K562 (cell line): Measurements from ENCODE around the gene GTPBP2. TPM values are rescaled to one million over a fixed set of nuclear protein-coding genes. Genes with fewer than 3 reads are reported as not detected.

Experiments used
- BRD9 ChIP-seq: fragments of 450-650 bp; IDR thresholded peaks from 2 replicates; pipeline ENCODE4 v1.6.1; 2018; ENCODE audit warnings: low read depth; ENCODE audit not compliant: partially characterized antibody
- CBX1 ChIP-seq: sonication (generic); IDR thresholded peaks from 2 replicates; pipeline ENCODE4 v1.6.1; 2016; ENCODE audit warnings: antibody characterized with exemption, low read depth, mild to moderate bottlenecking
- CBX2 ChIP-seq: fragments of 200-600 bp; sonication (generic); IDR thresholded peaks from one replicate; pipeline ENCODE4 v1.6.1; 2012; ENCODE audit warnings: mild to moderate bottlenecking, low read length, inconsistent platforms; ENCODE audit not compliant: insufficient read depth, poor library complexity, severe bottlenecking
- E2F5 ChIP-seq: sonication (generic); formaldehyde crosslinking; IDR thresholded peaks from 2 replicates; pipeline ENCODE4 v1.8.0; 2022; ENCODE audit warnings: mild to moderate bottlenecking, missing genetic modification reagents
- FOXJ2 ChIP-seq: fragments of 200-800 bp; sonication (Bioruptor generic); IDR thresholded peaks from 2 replicates; pipeline ENCODE4 v1.6.1; 2016; ENCODE audit warnings: missing genetic modification characterization, missing compliant biosample characterization
- HDAC3 ChIP-seq: fragments of 450-650 bp; IDR thresholded peaks from 2 replicates; pipeline ENCODE4 v1.6.1; 2018; ENCODE audit warnings: borderline replicate concordance, mild to moderate bottlenecking, moderate library complexity; ENCODE audit not compliant: partially characterized antibody
- ID3 ChIP-seq, 2 experiments: fragments of 250-450 bp in 1 of 2; fragments of 450-650 bp in 1 of 2; sonication (Bioruptor Pico) in 1 of 2; IDR thresholded peaks; 2 replicates each; pipeline versions ENCODE4 v1.6.1 to v1.8.0; 2016 to 2021; ENCODE audit warnings: mild to moderate bottlenecking in 2 of 2, moderate library complexity in 2 of 2, missing compliant biosample characterization in 1 of 2, missing genetic modification characterization in 1 of 2
- JUNB ChIP-seq: fragments of 450-650 bp; formaldehyde crosslinking; conservative IDR thresholded peaks from 2 replicates; pipeline ENCODE4 v1.4.0; 2020; ENCODE audit warnings: mild to moderate bottlenecking
- MAFG ChIP-seq: fragments of 450-650 bp; conservative IDR thresholded peaks from 2 replicates; pipeline ENCODE4 v1.6.1; 2016; ENCODE audit warnings: missing genetic modification characterization, missing compliant biosample characterization
- NR2C1 ChIP-seq, 2 experiments: fragments of 450-650 bp; IDR thresholded peaks; 2 replicates each; pipeline ENCODE4 v1.6.1; 2017; ENCODE audit warnings: mild to moderate bottlenecking in 2 of 2, antibody characterized with exemption in 1 of 2, inconsistent platforms in 1 of 2, missing compliant biosample characterization in 1 of 2, missing genetic modification characterization in 1 of 2
- PML ChIP-seq: IDR thresholded peaks from 2 replicates; pipeline ENCODE4 v1.6.1; 2012; ENCODE audit warnings: low read length, inconsistent platforms
- POLR3G ChIP-seq: IDR thresholded peaks from 2 replicates; pipeline ENCODE4 v1.6.1; 2011; ENCODE audit not compliant: insufficient read length, insufficient replicate concordance; ENCODE audit errors: extremely low read depth
- RBM17 ChIP-seq: fragments of 200-400 bp; formaldehyde crosslinking; IDR thresholded peaks from 2 replicates; pipeline ENCODE4 v1.6.1; 2017; ENCODE audit warnings: low read depth, mild to moderate bottlenecking, low read length, borderline replicate concordance
- RNF2 ChIP-seq: sonication (generic); IDR thresholded peaks from 2 replicates; pipeline ENCODE4 v1.6.1; 2016
- SIX5 ChIP-seq, 2 experiments: IDR thresholded peaks; 2 replicates each; pipeline ENCODE4 v1.6.1; 2011; ENCODE audit warnings: low read length in 2 of 2, borderline replicate concordance in 1 of 2, low read depth in 1 of 2, mild to moderate bottlenecking in 1 of 2, moderate library complexity in 1 of 2; ENCODE audit not compliant: insufficient read depth in 1 of 2
- SMARCC2 ChIP-seq: fragments of 450-650 bp; IDR thresholded peaks from 2 replicates; pipeline ENCODE4 v1.6.1; 2017; ENCODE audit warnings: antibody characterized with exemption, moderate library complexity, mild to moderate bottlenecking, low read depth
- THAP12 ChIP-seq: fragments of 250-450 bp; sonication (Bioruptor Pico); IDR thresholded peaks from 2 replicates; pipeline ENCODE4 v1.9.0; 2021; ENCODE audit warnings: mild to moderate bottlenecking, inconsistent platforms
- TOE1 ChIP-seq, 2 experiments: fragments of 450-650 bp in 1 of 2; sonication (generic) in 1 of 2; formaldehyde crosslinking in 1 of 2; IDR thresholded peaks; 2 replicates each; pipeline versions ENCODE4 v1.7.1 to v1.8.0; 2016 to 2022; ENCODE audit warnings: borderline replicate concordance in 2 of 2, mild to moderate bottlenecking in 2 of 2, antibody characterized with exemption in 1 of 2, inconsistent platforms in 1 of 2, low read depth in 1 of 2, missing genetic modification reagents in 1 of 2, moderate library complexity in 1 of 2
- ZNF212 ChIP-seq: fragments of 450-650 bp; formaldehyde crosslinking; IDR thresholded peaks from 2 replicates; pipeline ENCODE4 v1.4.0; 2020; ENCODE audit warnings: mild to moderate bottlenecking
- ZNF253 ChIP-seq: fragments of 250-450 bp; sonication (Bioruptor Pico); conservative IDR thresholded peaks from 2 replicates; pipeline ENCODE4 v1.6.1; 2021; ENCODE audit warnings: mild to moderate bottlenecking
- ZNF41 ChIP-seq: fragments of 250-450 bp; sonication (Bioruptor Pico); conservative IDR thresholded peaks from 2 replicates; pipeline ENCODE4 v1.4.0; 2020; ENCODE audit warnings: mild to moderate bottlenecking
- ZNF76 ChIP-seq: fragments of 250-450 bp; sonication (Bioruptor Pico); IDR thresholded peaks from 2 replicates; pipeline ENCODE4 v1.4.0; 2020; ENCODE audit warnings: mild to moderate bottlenecking, moderate library complexity, borderline replicate concordance
- ZNF77 ChIP-seq: fragments of 250-450 bp; sonication (Bioruptor Pico); IDR thresholded peaks from 2 replicates; pipeline ENCODE4 v1.5.0; 2020
- ZNF780A ChIP-seq: fragments of 250-450 bp; sonication (Bioruptor Pico); IDR thresholded peaks from 2 replicates; pipeline ENCODE4 v1.5.0; 2021; ENCODE audit warnings: mild to moderate bottlenecking
- polyA plus RNA-seq, 8 experiments: library from polyadenylated mRNA; depleted of rRNA in 4 of 8; stranded (reverse) in 5 of 8; unstranded in 3 of 8; fragments of >200 nt; fragmentation: Nextera tagmentation in 2 of 8; fragmentation: Illumina TruSeq in 1 of 8; extraction: Ambion mirVana in 2 of 8; extraction: Trizol in 1 of 8; gene quantifications; 2 replicates each; pipeline versions ENCODE4 v1.2.1 to v1.2.3, GENCODE V29; 2011 to 2014; ENCODE audit warnings: inconsistent platforms in 1 of 8, missing spikeins in 1 of 8
- total RNA-seq, 7 experiments: library from RNA; depleted of rRNA in 6 of 7; stranded (reverse); fragments of >200 nt in 6 of 7; fragmentation: Illumina TruSeq in 2 of 7; extraction: Trizol in 2 of 7; gene quantifications; 2 replicates each; pipeline versions ENCODE4 v1.2.1 to v1.2.3, GENCODE V29; 2011 to 2021; ENCODE audit warnings: low replicate concordance in 1 of 7

GTPBP2 gene
- total and polyA plus RNA-seq, 9 of the 15 experiments (the other 6 are each of a cell fraction or from before 2014, with no cell fraction given), result 48.4 to 196 (median 111) TPM

- TF ChIP-seq THAP12, result no peak
- no peak for TF ChIP-seq ZNF780A (CRISPR knock-in tag)
- peak; percentile 52; the same call in 1 of the 2 replicates for TF ChIP-seq MAFG
- no peak for TF ChIP-seq E2F5
- TF ChIP-seq ZNF77 (CRISPR knock-in tag), result no peak
- no peak for TF ChIP-seq PML
- no peak for TF ChIP-seq SIX5 (IDR thresholded peaks at IDR 0.05; ENCODE audit: borderline replicate concordance in 1 of 2, insufficient read depth in 1 of 2, low read depth in 1 of 2, low read length in 2 of 2)
- TF ChIP-seq ZNF41, result 0 out of 2 replicates have a peak, but pooled peaks have one; percentile 62
- TF ChIP-seq FOXJ2, result 0 out of 2 replicates have a peak, but pooled peaks have one; percentile 22
- TF ChIP-seq RBM17, result no peak
- TF ChIP-seq ID3 (CRISPR knock-in tag; IDR thresholded peaks at IDR 0.05), result no peak
- TF ChIP-seq ID3 (tag; IDR thresholded peaks at IDR 0.05), result no peak
- no peak for TF ChIP-seq BRD9
- TF ChIP-seq JUNB (CRISPR knock-in tag), result peak; percentile 77
- peak; percentile 41 for TF ChIP-seq HDAC3
- no peak for TF ChIP-seq CBX2
- TF ChIP-seq TOE1 (IDR thresholded peaks at IDR 0.05; ENCODE audit: borderline replicate concordance), result 0 out of 2 replicates have a peak, but pooled peaks have one; percentile 17
- TF ChIP-seq TOE1 (CRISPR knock-in tag; IDR thresholded peaks at IDR 0.05; ENCODE audit: borderline replicate concordance, low read depth), result no peak
- TF ChIP-seq ZNF253, result no peak
- no peak for TF ChIP-seq POLR3G
- TF ChIP-seq ZNF76, result 0 out of 2 replicates have a peak, but pooled peaks have one; percentile 35
- TF ChIP-seq ZNF212, result 0 out of 2 replicates have a peak, but pooled peaks have one; percentile 54
- no peak for TF ChIP-seq RNF2
- TF ChIP-seq SMARCC2, result peak; percentile 50; the same call in 1 of the 2 replicates
- no peak for TF ChIP-seq NR2C1 (IDR thresholded peaks at IDR 0.05)
- TF ChIP-seq NR2C1 (tag; IDR thresholded peaks at IDR 0.05), result peak; percentile 68
- no peak for TF ChIP-seq CBX1
These were observed 58.1 kb downstream of the GTPBP2 start (continued) for GRCh38 chr6:43570876-43571441.
